Activated CD4-positive, alpha-beta T cell treated with anti-CD3 and anti-CD28 coated beads, Interleukin-2, amount 10 ng/mL, durations not matched to agents 7 days and 5 days (primary cell): ENCODE data around the gene CCNY. TPM values are rescaled to one million over a fixed set of nuclear protein-coding genes. Genes with fewer than 3 reads are reported as not detected.
"Not testable (repeated sequence)": the region's sequence is repeated elsewhere in the genome, so short reads cannot be mapped to it uniquely, and the experiment has no call there.

Experiments
- CTCF ChIA-PET: fragments of 350-600 bp; sonication (Branson Sonifier 250); formaldehyde crosslinking; loops from one replicate; lab custom pipeline; 2021; ENCODE audit warnings: antibody characterized with exemption; lab: Charles Lee
- POLR2A ChIA-PET: fragments of 350-600 bp; sonication (Branson Sonifier 250); formaldehyde crosslinking; loops from one replicate; lab custom pipeline; 2021; ENCODE audit warnings: antibody characterized with exemption; lab: Charles Lee
- DNase-seq: peaks from one replicate; pipeline ENCODE4 v3.0.0-alpha.2; 2020
- H3K27ac Mint-ChIP-seq: one replicate; pipeline ENCODE4 v1.8.0; 2021; ENCODE audit warnings: mild to moderate bottlenecking, moderate library complexity, mixed read lengths
- H3K27me3 Mint-ChIP-seq: one replicate; pipeline ENCODE4 v1.8.0; 2021; ENCODE audit warnings: mixed read lengths
- H3K36me3 Mint-ChIP-seq: one replicate; pipeline ENCODE4 v1.8.0; 2021; ENCODE audit warnings: low read depth, mixed read lengths
- H3K4me1 Mint-ChIP-seq: one replicate; pipeline ENCODE4 v1.8.0; 2021; ENCODE audit warnings: mixed read lengths
- H3K4me3 Mint-ChIP-seq: one replicate; pipeline ENCODE4 v1.8.0; 2021; ENCODE audit warnings: mild to moderate bottlenecking, moderate library complexity, mixed read lengths
- H3K9me3 Mint-ChIP-seq: one replicate; pipeline ENCODE4 v1.8.0; 2021; ENCODE audit warnings: mixed read lengths
- total RNA-seq, 2 experiments: library from RNA; stranded (reverse); gene quantifications; one replicate each; pipeline ENCODE4 v1.2.3, GENCODE V29; 2021

CCNY gene
- total RNA-seq, 2 experiments from 2014 or later = 67.4 to 76.4 TPM

DNA sequence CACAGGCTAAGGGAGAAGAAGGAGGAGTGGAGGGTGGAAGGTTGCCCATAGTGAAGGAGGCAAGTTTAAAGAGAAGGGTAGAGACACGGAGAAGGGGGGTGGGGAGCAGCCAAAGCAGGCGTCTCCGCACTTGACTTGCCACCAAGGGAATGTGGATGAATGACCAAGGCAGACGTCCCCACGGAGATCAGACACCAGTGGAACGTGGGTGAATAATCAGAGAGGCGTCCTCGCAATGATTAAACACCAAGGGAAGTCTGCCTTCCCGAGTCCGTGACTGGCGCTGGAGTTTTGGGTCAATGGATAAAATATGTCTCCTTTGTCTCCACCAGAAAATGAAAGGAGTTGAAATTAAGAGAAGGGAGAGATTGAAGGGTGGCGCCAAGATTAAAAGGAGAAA lies 71.4 kb downstream of the CCNY start:
- H3K36me3 Mint-ChIP-seq, H3K4me3 Mint-ChIP-seq, CTCF ChIA-PET, H3K27me3 Mint-ChIP-seq, H3K9me3 Mint-ChIP-seq, DNase-seq, H3K27ac Mint-ChIP-seq, POLR2A ChIA-PET: not testable (repeated sequence)
- H3K4me1 Mint-ChIP-seq = peaks cover 19% of the 10 kb centered on the region

- DNase-seq = no peak
- ChIA-PET CTCF (no interaction called here), POLR2A (no interaction called here)
- Mint-ChIP-seq H3K27ac (no peak overlapping the region), H3K36me3 (peaks cover 6% of the 10 kb centered on the region), H3K9me3 (no peaks in the 10 kb centered on the region), H3K27me3 (no peaks in the 10 kb centered on the region), H3K4me3 (no peak overlapping the region), H3K4me1 (peaks cover 19% of the 10 kb centered on the region)
Measured at GRCh38 chr10:35409094-35409582, 72.8 kb downstream of the CCNY start.

DNA sequence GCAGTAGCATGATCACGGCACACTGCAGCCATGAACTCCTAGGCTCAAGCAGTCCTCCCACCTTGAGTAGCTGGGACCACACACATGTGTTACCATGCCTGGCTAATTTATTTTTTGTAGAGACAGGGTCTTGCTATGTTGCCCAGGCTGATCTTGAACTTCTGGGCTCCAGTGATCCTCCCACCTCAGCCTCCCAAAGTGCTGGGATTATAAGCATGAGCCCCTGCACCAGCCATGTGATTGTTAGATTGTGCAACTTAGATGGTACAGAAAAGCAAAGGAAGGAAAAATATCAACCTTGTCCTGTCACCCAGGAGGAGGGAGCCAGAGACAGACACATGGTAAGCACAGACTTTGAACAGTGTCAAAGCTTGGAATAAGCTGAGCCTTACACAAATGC lies 73.5 kb downstream of the CCNY start:
- Mint-ChIP-seq H3K9me3 (no peaks in the 10 kb centered on the region), H3K4me3 (no peak overlapping the region)
- CTCF ChIA-PET = interaction anchor here (0.6 kb wide), 1 partner anchor 12 kb away, joined by 3 read pairs; no protein-coding TSS in a partner anchor

DNA sequence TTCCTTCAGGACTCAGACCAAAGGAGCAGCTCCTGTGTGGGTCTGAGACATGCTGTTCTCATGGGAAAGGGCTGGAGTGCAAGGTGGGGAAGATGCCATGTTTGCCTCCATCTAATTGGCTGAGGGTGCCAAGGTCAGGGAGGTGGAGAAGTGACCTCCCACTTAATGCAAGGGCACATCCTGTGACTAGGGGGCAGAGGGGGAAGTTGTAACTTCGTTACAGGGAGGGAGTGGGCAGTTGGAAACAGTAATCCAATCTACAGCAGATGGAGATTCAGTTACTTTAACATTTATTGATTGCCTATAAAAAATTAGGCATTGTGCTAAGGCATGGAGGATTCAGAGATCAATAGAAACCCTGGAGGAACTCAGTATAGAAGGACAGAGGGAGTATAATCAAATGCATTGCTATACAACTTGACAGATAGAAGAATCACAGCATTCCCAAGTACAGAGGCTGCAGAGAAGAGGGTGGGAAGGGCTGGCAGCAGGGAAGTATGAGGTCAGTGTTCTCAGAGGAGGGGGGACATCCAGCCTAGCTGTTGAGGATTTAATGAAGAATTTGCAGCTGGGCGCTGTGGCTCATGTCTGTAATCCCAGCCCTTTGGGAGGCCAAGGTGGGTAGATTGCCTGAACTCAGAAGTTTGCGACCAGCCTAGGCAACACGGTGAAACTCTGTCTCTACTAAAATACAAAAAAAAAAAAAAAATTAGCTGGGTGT lies 75.9 kb downstream of the CCNY start:
- Mint-ChIP-seq H3K36me3 (peaks cover 4% of the 10 kb centered on the region), H3K9me3 (no peaks in the 10 kb centered on the region), H3K27ac (no peak overlapping the region), H3K4me3 (no peak overlapping the region), H3K27me3 (no peaks in the 10 kb centered on the region), H3K4me1 (peaks cover 26% of the 10 kb centered on the region)
- DNase-seq = no peak
- ChIA-PET POLR2A (no interaction called here), CTCF (interaction anchor here (0.6 kb wide), 1 partner anchor 262 kb away, joined by 3 read pairs; no protein-coding TSS in a partner anchor)

More for the DNA sequence above, 73.5 kb downstream of the CCNY start:
- POLR2A ChIA-PET = no interaction called here
- no peaks in the 10 kb centered on the region for H3K27me3 Mint-ChIP-seq
- no peak overlapping the region for H3K27ac Mint-ChIP-seq
- H3K4me1 Mint-ChIP-seq = peaks cover 25% of the 10 kb centered on the region
- H3K36me3 Mint-ChIP-seq = peaks cover 6% of the 10 kb centered on the region
- DNase-seq = no peak

DNA sequence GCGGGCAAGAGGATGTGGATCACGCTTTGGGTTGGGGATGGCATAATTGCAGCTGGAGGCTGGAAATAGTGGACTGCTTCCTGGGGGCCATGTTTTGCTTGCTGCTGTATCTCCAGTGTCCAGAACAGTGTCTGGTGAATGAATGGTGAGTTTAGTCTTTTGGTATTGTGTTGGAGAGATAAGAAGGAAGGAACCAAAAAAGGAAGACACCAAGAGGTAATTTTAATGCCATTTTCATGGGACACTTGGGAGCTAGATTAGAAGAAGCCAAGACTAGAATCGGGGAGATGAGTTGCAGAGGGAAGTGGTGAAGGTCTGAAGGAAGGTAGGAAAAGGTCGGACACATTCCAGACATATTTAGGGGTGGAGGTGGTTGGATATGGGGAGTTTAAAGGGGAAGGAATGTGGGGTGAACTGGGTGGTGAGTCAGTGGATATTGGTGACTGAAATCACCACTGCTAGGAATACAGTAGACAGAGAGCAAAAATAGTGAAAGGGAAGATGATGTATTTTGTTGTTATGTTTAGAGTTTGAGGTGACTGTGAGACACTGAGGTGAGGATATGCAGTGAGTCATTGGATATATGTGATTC lies 76.7 kb downstream of the CCNY start:
- POLR2A ChIA-PET = no interaction called here
- Mint-ChIP-seq H3K27ac (no peak overlapping the region), H3K4me3 (no peak overlapping the region), H3K36me3 (peaks cover 3% of the 10 kb centered on the region), H3K4me1 (peaks cover 19% of the 10 kb centered on the region), H3K27me3 (no peaks in the 10 kb centered on the region), H3K9me3 (no peaks in the 10 kb centered on the region)
- CTCF ChIA-PET = interaction anchor here (1.1 kb wide), 1 partner anchor 12 kb away, joined by 3 read pairs; no protein-coding TSS in a partner anchor
- no peak for DNase-seq

GRCh38 chr10:35413985-35414861 lies 77.9 kb downstream of the CCNY start:
- Mint-ChIP-seq H3K27me3 (no peaks in the 10 kb centered on the region), H3K27ac (no peak overlapping the region), H3K4me1 (peaks cover 16% of the 10 kb centered on the region), H3K4me3 (no peak overlapping the region), H3K9me3 (no peaks in the 10 kb centered on the region), H3K36me3 (peaks cover 2% of the 10 kb centered on the region)
- no peak for DNase-seq
- POLR2A ChIA-PET = no interaction called here
- CTCF ChIA-PET = interaction anchor here (1.1 kb wide), 1 partner anchor 13 kb away, joined by 3 read pairs; no protein-coding TSS in a partner anchor

GRCh38 chr10:35415505-35415904 lies 79.2 kb downstream of the CCNY start:
- H3K27me3 Mint-ChIP-seq = no peaks in the 10 kb centered on the region
- POLR2A ChIA-PET = no interaction called here
- DNase-seq = no peak
- peaks cover 13% of the 10 kb centered on the region for H3K4me1 Mint-ChIP-seq
- no peaks in the 10 kb centered on the region for H3K9me3 Mint-ChIP-seq
- no peak overlapping the region for H3K4me3 Mint-ChIP-seq
- CTCF ChIA-PET = interaction anchor here (0.6 kb wide), 1 partner anchor 14 kb away, joined by 3 read pairs; no protein-coding TSS in a partner anchor
- H3K36me3 Mint-ChIP-seq = no peaks in the 10 kb centered on the region
- no peak overlapping the region for H3K27ac Mint-ChIP-seq

DNA sequence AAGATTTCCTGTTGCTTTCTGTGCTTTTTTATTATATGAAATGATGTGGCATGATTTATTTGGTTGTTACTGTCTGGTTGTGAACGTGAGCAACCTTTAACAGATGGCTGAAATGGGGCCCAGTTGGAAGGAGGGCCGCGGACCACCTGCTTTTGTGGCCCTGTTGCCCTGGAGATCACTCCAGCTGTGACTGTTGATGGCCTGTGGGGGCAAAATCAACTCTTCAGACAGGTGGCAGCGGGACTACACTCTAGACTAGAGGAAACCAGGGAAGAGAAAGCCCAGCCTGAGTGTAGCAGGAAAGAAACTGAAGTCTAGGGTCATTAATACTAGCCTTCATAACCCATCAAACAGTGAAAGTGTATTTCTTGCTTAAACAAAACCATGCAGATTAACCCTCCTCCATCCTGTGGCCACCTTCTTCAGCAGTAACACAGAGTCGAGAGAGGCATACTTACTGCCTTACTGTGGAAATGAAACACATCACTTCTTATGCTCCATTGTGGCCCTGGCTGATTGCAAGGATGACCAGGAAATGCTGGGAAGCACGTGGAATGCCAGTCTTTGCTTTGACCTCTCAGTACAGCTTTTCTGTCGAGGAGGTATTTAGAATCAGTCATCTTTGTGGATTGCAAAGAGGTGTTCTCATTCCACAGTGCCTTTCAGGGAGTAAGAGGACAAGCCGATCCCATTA lies 80.5 kb downstream of the CCNY start:
- POLR2A ChIA-PET = no interaction called here
- H3K9me3 Mint-ChIP-seq = no peaks in the 10 kb centered on the region
- H3K27ac Mint-ChIP-seq = no peak overlapping the region

GRCh38 chr10:35417313-35417625 lies 81.0 kb downstream of the CCNY start:
- POLR2A ChIA-PET = no interaction called here
- no peaks in the 10 kb centered on the region for H3K27me3 Mint-ChIP-seq
- DNase-seq = no peak
- no peak overlapping the region for H3K4me3 Mint-ChIP-seq
- H3K4me1 Mint-ChIP-seq = peaks cover 15% of the 10 kb centered on the region
- no peak overlapping the region for H3K27ac Mint-ChIP-seq
- H3K36me3 Mint-ChIP-seq = no peaks in the 10 kb centered on the region
- CTCF ChIA-PET = interaction anchor here (0.6 kb wide), 1 partner anchor 16 kb away, joined by 7 read pairs; no protein-coding TSS in a partner anchor
- no peaks in the 10 kb centered on the region for H3K9me3 Mint-ChIP-seq

More for the DNA sequence above, 80.5 kb downstream of the CCNY start:
- CTCF ChIA-PET = no interaction called here
- Mint-ChIP-seq H3K27me3 (no peaks in the 10 kb centered on the region), H3K36me3 (no peaks in the 10 kb centered on the region), H3K4me1 (peaks cover 15% of the 10 kb centered on the region), H3K4me3 (no peak overlapping the region)
- DNase-seq = no peak

GRCh38 chr10:35417795-35418194 lies 81.5 kb downstream of the CCNY start:
- H3K27me3 Mint-ChIP-seq = no peaks in the 10 kb centered on the region
- ChIA-PET POLR2A (no interaction called here), CTCF (interaction anchor here (0.6 kb wide), 2 partner anchors 17 to 48 kb away, joined by 6 to 7 read pairs; no protein-coding TSS in a partner anchor)
- no peaks in the 10 kb centered on the region for H3K36me3 Mint-ChIP-seq
- H3K27ac Mint-ChIP-seq = no peak overlapping the region
- DNase-seq = no peak
- peaks cover 15% of the 10 kb centered on the region for H3K4me1 Mint-ChIP-seq
- no peaks in the 10 kb centered on the region for H3K9me3 Mint-ChIP-seq
- H3K4me3 Mint-ChIP-seq = no peak overlapping the region

DNA sequence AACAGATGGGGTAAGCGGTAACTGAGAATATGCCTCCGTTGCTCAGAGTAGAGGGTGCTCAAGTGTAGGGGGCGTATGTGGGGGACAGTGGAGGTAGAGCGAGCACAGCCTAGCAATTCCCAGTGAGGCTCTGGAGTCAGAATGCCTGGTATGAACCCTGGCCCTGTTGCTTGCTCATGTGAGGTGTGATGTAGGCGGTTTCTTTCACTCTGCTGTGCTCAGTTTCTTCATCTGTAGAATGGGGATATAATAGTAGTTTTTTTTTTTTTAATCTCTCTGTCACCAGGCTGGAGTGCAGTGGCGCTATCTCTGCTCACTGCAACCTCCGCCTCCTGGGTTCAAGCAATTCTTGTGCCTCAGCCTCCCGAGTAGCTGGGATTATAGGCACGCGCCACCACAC lies 82.3 kb downstream of the CCNY start:
- CTCF ChIA-PET, H3K9me3 Mint-ChIP-seq: not testable (repeated sequence)
- peaks cover 15% of the 10 kb centered on the region for H3K4me1 Mint-ChIP-seq

GRCh38 chr10:35420044-35420443 lies 83.7 kb downstream of the CCNY start:
- peaks cover 10% of the 10 kb centered on the region for H3K4me1 Mint-ChIP-seq
- H3K27me3 Mint-ChIP-seq = no peaks in the 10 kb centered on the region
- H3K9me3 Mint-ChIP-seq = no peaks in the 10 kb centered on the region
- ChIA-PET POLR2A (no interaction called here), CTCF (no interaction called here)
- no peak for DNase-seq
- no peak overlapping the region for H3K27ac Mint-ChIP-seq
- H3K36me3 Mint-ChIP-seq = peaks cover 3% of the 10 kb centered on the region
- H3K4me3 Mint-ChIP-seq = no peak overlapping the region

More for the DNA sequence above, 82.3 kb downstream of the CCNY start:
- H3K27me3 Mint-ChIP-seq, POLR2A ChIA-PET, H3K27ac Mint-ChIP-seq, H3K36me3 Mint-ChIP-seq, H3K4me3 Mint-ChIP-seq, DNase-seq: not testable (repeated sequence)
